Body of pancreas (tissue), 4 donors: Measurements from ENCODE around the gene ODAPH.

ENCODE experiments used
- CTCF ChIP-seq, 7 experiments: fragments of 450-650 bp in 4 of 7; fragments of 200-600 bp in 3 of 7; sonication (generic) in 3 of 7; IDR thresholded peaks; one replicate each; pipeline ENCODE4 v1.5.1; 2016 to 2019; ENCODE audit warnings: antibody characterized with exemption in 7 of 7
- POLR2A ChIP-seq, 3 donors: fragments of 450-650 bp; IDR thresholded peaks; one replicate each; pipeline ENCODE4 v1.6.1; 2016; ENCODE audit warnings: antibody characterized with exemption in 3 of 3, mild to moderate bottlenecking in 2 of 3

- TF ChIP-seq CTCF (IDR thresholded peaks at IDR 0.05) (no peak), POLR2A (IDR thresholded peaks at IDR 0.05) (no peak)
Observed at GRCh38 chr4:75516144-75516543, 39.7 kb upstream of the ODAPH start.
